Hepatocyte (in vitro differentiated cells): ENCODE data around the gene RASAL2. TPM values are rescaled to one million over a fixed set of nuclear protein-coding genes. Genes with fewer than 3 reads are reported as not detected.
"Not testable (repeated sequence)": the region's sequence is repeated elsewhere in the genome, so short reads cannot be mapped to it uniquely, and the experiment has no call there.

Experiments
- DNase-seq: peaks from one replicate; pipeline ENCODE4 v3.0.0-alpha.2; 2016; ENCODE audit warnings: low spot score
- H2AFZ ChIP-seq: fragments of 200-600 bp; sonication (generic); 2 replicates; pipeline ENCODE4 v1.6.0; 2016; ENCODE audit warnings: antibody characterized with exemption, mild to moderate bottlenecking
- H3K27ac ChIP-seq: fragments of 200-600 bp; sonication (generic); 2 replicates; pipeline ENCODE4 v1.5.1; 2016; ENCODE audit warnings: mild to moderate bottlenecking
- H3K27me3 ChIP-seq: fragments of 200-600 bp; sonication (generic); 2 replicates; pipeline ENCODE4 v1.6.1; 2016
- H3K36me3 ChIP-seq: fragments of 200-600 bp; sonication (generic); replicated peaks from 2 replicates; pipeline ENCODE4 v1.5.1; 2016; ENCODE audit warnings: low read depth; ENCODE audit not compliant: insufficient read depth
- H3K4me1 ChIP-seq: fragments of 200-600 bp; sonication (generic); 2 replicates; pipeline ENCODE4 v1.5.1; 2016; ENCODE audit warnings: mild to moderate bottlenecking, moderate library complexity; ENCODE audit not compliant: insufficient read depth
- H3K4me2 ChIP-seq: fragments of 200-600 bp; sonication (generic); 2 replicates; pipeline ENCODE4 v1.6.0; 2016
- H3K4me3 ChIP-seq: fragments of 200-600 bp; sonication (generic); 2 replicates; pipeline ENCODE4 v1.5.1; 2016; ENCODE audit warnings: mild to moderate bottlenecking
- H3K79me2 ChIP-seq: fragments of 200-600 bp; sonication (generic); 2 replicates; pipeline ENCODE4 v1.6.0; 2017; ENCODE audit warnings: mild to moderate bottlenecking
- H3K9me2 ChIP-seq: fragments of 200-600 bp; sonication (generic); replicated peaks from 2 replicates; pipeline ENCODE4 v1.6.0; 2017; ENCODE audit warnings: mild to moderate bottlenecking; ENCODE audit not compliant: insufficient read depth
- H3K9me3 ChIP-seq: fragments of 200-600 bp; sonication (generic); 2 replicates; pipeline ENCODE4 v1.5.1; 2016; ENCODE audit warnings: low read depth, mild to moderate bottlenecking
- H4K20me1 ChIP-seq: fragments of 200-600 bp; sonication (generic); 2 replicates; pipeline ENCODE4 v1.6.0; 2016; ENCODE audit warnings: mild to moderate bottlenecking; ENCODE audit not compliant: insufficient read depth, poor library complexity, severe bottlenecking
- EZH2 ChIP-seq: fragments of 200-600 bp; sonication (generic); IDR thresholded peaks from 2 replicates; pipeline ENCODE4 v1.6.1; 2016; ENCODE audit warnings: antibody characterized with exemption, mild to moderate bottlenecking, borderline replicate concordance
- EZH2phosphoT487 ChIP-seq: fragments of 200-600 bp; sonication (generic); IDR thresholded peaks from one replicate; pipeline ENCODE4 v1.6.1; 2018; ENCODE audit warnings: antibody characterized with exemption, mild to moderate bottlenecking, low read depth, moderate library complexity; ENCODE audit not compliant: unreplicated experiment, severe bottlenecking
- WGBS: methylation state at CpG from one replicate; pipeline ENCODE4 v1.1.6; 2016; ENCODE audit warnings: low lambda C conversion rate; ENCODE audit errors: missing lambda C conversion rate; 5-methylcytosine and 5-hydroxymethylcytosine counted together
- polyA plus RNA-seq: library from polyadenylated mRNA; unstranded; fragments of >200 nt; fragmentation: Nextera tagmentation; extraction: Ambion mirVana; gene quantifications from 2 replicates; pipeline ENCODE4 v1.2.1, GENCODE V29; 2016
- total RNA-seq: library from RNA; depleted of rRNA; stranded (reverse); fragments of >200 nt; gene quantifications from 2 replicates; pipeline ENCODE4 v1.2.3, GENCODE V29; 2014
- TF ChIP-seq, protein P1 (sequence below): fragments of 200-600 bp; sonication (generic); IDR thresholded peaks from 2 replicates; pipeline ENCODE4 v1.5.1; 2016; ENCODE audit warnings: antibody characterized with exemption, mild to moderate bottlenecking; ENCODE audit not compliant: poor library complexity

Gene RASAL2
- total and polyA plus RNA-seq, 2 experiments from 2014 or later = 8.7 to 24.0 TPM

DNA sequence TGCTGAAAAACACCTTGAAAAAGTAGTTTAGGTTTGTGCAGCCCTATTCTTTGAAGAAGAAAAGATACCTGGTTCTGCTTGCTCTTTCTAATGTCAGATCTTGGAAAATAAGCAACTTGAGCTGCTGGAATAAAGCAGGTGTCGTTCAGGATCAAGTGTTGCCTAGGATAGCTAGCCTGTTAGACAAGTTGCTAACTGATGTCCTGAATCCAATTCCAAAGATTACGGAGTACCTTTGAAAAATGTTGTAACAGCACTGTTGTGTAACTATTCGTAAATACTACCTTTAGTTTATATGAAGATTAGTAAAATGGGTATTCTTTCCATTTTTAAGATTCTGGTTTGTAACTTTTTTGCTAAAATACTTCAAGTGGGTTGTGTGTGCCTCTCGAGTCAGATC, 251.3 kb downstream of the RASAL2 start:
- no peaks in the 10 kb centered on the region for H3K27me3 ChIP-seq
- 76% methylated on average over 4 of the region's 4 CpGs for WGBS
- peak overlapping the region; percentile 6 for H3K27ac ChIP-seq
- no peaks in the 10 kb centered on the region for H3K36me3 ChIP-seq
- H3K9me2 ChIP-seq = no peaks in the 10 kb centered on the region
- no peaks in the 10 kb centered on the region for H4K20me1 ChIP-seq
- peaks cover 16% of the 10 kb centered on the region for H3K79me2 ChIP-seq
- no peak overlapping the region for H3K4me3 ChIP-seq
- H3K4me2 ChIP-seq = no peak overlapping the region
- DNase-seq = no peak
- no peak for TF ChIP-seq EZH2phosphoT487
- TF ChIP-seq, protein P1, sequence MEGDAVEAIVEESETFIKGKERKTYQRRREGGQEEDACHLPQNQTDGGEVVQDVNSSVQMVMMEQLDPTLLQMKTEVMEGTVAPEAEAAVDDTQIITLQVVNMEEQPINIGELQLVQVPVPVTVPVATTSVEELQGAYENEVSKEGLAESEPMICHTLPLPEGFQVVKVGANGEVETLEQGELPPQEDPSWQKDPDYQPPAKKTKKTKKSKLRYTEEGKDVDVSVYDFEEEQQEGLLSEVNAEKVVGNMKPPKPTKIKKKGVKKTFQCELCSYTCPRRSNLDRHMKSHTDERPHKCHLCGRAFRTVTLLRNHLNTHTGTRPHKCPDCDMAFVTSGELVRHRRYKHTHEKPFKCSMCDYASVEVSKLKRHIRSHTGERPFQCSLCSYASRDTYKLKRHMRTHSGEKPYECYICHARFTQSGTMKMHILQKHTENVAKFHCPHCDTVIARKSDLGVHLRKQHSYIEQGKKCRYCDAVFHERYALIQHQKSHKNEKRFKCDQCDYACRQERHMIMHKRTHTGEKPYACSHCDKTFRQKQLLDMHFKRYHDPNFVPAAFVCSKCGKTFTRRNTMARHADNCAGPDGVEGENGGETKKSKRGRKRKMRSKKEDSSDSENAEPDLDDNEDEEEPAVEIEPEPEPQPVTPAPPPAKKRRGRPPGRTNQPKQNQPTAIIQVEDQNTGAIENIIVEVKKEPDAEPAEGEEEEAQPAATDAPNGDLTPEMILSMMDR = no peak
- TF ChIP-seq EZH2 = no peak
- no peak overlapping the region for H2AFZ ChIP-seq
- H3K9me3 ChIP-seq = no peaks in the 10 kb centered on the region
- peaks cover 15% of the 10 kb centered on the region for H3K4me1 ChIP-seq

DNA sequence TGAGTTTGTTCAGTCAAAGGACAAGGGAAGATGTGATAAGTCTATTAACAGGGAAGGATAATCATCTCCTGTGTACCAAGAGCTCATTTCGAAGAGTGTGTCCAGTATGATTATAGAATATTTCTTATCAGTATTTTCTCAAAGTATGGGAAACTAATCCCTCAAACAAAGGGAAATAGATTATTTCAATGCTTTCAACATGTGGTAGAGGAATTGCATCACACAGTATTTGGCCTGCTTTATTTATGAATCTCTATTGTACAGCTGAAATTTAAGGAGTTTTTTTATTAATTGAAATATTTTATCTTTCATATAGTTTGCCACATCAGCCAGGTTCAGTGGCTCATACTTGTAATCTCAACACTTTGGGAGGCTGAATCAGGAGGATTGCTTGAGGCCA, 251.9 kb downstream of the RASAL2 start:
- Histone ChIP-seq H3K79me2 (peaks cover 16% of the 10 kb centered on the region), H4K20me1 (no peaks in the 10 kb centered on the region), H3K9me3 (no peaks in the 10 kb centered on the region), H3K4me1 (peaks cover 15% of the 10 kb centered on the region), H2AFZ (no peak overlapping the region), H3K36me3 (no peaks in the 10 kb centered on the region), H3K4me2 (no peak overlapping the region), H3K4me3 (no peak overlapping the region), H3K27ac (no peak overlapping the region), H3K27me3 (no peaks in the 10 kb centered on the region), H3K9me2 (no peaks in the 10 kb centered on the region)
- no peak for TF ChIP-seq EZH2
- TF ChIP-seq, protein P1 = no peak
- no peak for TF ChIP-seq EZH2phosphoT487
- WGBS = 67% methylated on average over 1 of the region's 1 CpG
- no peak for DNase-seq

DNA sequence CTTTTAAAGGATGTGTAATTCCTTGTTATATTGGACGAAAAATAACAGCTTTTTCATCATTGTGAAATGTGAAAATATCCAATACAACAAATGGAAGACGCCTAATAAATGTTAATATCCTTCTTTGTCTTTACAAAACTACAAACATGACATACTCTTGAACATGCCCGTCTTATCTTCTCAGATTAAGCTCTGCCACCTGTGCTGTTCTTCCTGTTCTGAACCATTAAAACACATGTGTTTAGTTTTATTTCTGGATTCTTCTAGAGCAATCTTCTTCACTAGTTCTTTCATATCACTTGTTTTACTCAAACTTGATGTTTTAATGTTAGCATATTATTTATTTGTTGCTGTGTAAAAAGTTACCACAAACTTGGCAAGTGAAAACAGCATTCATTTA, 255.9 kb downstream of the RASAL2 start:
- Histone ChIP-seq H3K36me3 (no peaks in the 10 kb centered on the region), H3K27ac (no peak overlapping the region), H2AFZ (no peak overlapping the region), H3K27me3 (no peaks in the 10 kb centered on the region), H3K9me2 (no peaks in the 10 kb centered on the region), H3K4me1 (peaks cover 9% of the 10 kb centered on the region), H3K4me2 (no peak overlapping the region), H3K79me2 (no peaks in the 10 kb centered on the region), H3K4me3 (no peak overlapping the region), H4K20me1 (no peaks in the 10 kb centered on the region), H3K9me3 (no peaks in the 10 kb centered on the region)
- 69% methylated on average over 3 of the region's 3 CpGs for WGBS
- no peak for TF ChIP-seq EZH2
- TF ChIP-seq, protein P1 = no peak
- DNase-seq = no peak

DNA sequence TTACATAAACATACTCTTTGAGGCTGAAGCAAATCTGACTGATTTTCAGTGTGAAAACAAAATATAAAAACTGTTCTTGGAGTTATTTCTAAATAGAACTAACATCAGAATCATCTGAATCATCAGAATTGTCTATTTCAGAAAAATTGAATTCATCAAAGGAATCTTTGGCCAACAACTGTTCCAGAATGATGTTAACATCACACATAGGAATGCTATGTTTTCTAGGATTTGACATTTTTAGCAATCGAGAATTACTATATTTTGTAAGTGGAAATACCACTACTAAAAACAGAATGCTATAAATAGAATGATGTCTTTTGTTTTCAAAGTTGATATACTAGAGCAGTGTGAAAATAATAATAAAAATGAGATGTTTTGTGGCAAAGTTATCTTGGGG, 258.0 kb downstream of the RASAL2 start:
- H3K4me3 ChIP-seq, H3K4me2 ChIP-seq, H3K36me3 ChIP-seq, H3K79me2 ChIP-seq, DNase-seq, H3K9me3 ChIP-seq, H4K20me1 ChIP-seq, H3K4me1 ChIP-seq, H2AFZ ChIP-seq, H3K9me2 ChIP-seq, H3K27me3 ChIP-seq, H3K27ac ChIP-seq: not testable (repeated sequence)
- WGBS = 82% methylated on average over 1 of the region's 1 CpG
